GM13977 (cell line): ENCODE results near the gene GNB1.
"Not testable (repeated sequence)": the region's sequence is repeated elsewhere in the genome, so short reads cannot be mapped to it uniquely, and the experiment has no call there.

Source experiments
- DNase-seq: peaks from one replicate; pipeline ENCODE4 v3.0.0; 2012; ENCODE audit warnings: low spot score
- in situ Hi-C: fragments of 300-500 bp; cut with MboI; formaldehyde crosslinking; loops from one replicate; pipeline ENCODE4 v1.12.0; 2022; ENCODE audit warnings: low sequenced_read_pairs, low pct_unique_long_range_greater_than_20kb, mixed read lengths, inconsistent platforms; ENCODE audit not compliant: unreplicated experiment
- TF ChIP-seq, protein P1 (sequence below): IDR thresholded peaks from 2 replicates; pipeline ENCODE4 v1.5.1; 2012; ENCODE audit warnings: mild to moderate bottlenecking, control low read depth; ENCODE audit not compliant: insufficient read depth; ENCODE audit errors: extremely low read depth, missing control alignments

The GNB1 gene

DNA sequence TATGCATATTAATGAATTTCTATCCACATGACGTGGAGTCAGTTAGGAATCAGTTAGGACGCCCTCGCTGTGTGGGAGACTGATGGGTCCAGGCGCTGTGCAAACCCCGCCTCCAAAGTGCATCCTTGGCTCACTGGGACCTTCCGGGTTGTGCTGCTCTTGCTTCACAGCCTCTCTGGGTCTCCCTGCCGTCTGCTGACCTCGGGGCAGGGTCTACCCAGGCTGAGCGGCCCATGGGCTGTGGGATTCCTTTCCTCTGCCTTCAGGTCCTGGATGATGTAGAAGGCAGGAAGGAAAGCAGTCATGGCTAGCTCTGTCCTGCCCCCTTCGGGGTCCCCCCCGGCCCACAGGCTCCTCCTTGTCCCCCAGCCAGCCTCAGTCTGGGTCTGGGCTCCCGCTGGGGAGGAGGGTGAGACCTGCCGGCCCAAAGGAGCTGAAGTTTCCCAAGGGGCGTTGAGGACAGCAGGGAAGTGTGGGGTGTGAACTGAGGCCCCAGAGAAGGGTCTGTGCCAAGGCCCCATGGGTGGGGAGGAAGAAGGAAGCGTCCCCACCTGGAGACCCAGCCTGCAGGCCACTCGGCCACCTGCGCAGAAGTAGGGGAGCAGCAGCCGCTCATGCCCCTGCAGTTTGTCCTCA lies 142.1 kb downstream of the GNB1 start:
- DNase-seq: peak; percentile 12
- in situ Hi-C loops: no loop called here
- TF ChIP-seq, protein P1, sequence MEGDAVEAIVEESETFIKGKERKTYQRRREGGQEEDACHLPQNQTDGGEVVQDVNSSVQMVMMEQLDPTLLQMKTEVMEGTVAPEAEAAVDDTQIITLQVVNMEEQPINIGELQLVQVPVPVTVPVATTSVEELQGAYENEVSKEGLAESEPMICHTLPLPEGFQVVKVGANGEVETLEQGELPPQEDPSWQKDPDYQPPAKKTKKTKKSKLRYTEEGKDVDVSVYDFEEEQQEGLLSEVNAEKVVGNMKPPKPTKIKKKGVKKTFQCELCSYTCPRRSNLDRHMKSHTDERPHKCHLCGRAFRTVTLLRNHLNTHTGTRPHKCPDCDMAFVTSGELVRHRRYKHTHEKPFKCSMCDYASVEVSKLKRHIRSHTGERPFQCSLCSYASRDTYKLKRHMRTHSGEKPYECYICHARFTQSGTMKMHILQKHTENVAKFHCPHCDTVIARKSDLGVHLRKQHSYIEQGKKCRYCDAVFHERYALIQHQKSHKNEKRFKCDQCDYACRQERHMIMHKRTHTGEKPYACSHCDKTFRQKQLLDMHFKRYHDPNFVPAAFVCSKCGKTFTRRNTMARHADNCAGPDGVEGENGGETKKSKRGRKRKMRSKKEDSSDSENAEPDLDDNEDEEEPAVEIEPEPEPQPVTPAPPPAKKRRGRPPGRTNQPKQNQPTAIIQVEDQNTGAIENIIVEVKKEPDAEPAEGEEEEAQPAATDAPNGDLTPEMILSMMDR: no peak

DNA sequence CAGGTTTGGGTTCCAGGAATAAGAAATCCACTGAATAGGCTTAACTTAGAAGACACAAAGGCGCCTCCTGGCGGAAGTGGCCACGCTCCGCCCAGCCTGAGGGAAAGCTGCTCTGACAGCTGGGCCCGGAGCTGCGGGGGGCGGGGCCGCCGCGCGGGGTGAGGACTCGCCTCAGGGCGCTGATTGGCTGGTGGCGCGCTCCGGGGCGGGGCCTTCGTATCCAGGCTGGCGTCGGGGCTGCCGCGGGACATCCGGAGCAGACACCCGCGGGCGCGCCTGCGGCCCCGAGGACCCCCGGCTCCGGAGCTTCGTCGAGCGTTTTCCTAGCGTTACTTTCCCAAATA lies 144.3 kb downstream of the GNB1 start:
- DNase-seq, in situ Hi-C loops: not testable (repeated sequence)

DNA sequence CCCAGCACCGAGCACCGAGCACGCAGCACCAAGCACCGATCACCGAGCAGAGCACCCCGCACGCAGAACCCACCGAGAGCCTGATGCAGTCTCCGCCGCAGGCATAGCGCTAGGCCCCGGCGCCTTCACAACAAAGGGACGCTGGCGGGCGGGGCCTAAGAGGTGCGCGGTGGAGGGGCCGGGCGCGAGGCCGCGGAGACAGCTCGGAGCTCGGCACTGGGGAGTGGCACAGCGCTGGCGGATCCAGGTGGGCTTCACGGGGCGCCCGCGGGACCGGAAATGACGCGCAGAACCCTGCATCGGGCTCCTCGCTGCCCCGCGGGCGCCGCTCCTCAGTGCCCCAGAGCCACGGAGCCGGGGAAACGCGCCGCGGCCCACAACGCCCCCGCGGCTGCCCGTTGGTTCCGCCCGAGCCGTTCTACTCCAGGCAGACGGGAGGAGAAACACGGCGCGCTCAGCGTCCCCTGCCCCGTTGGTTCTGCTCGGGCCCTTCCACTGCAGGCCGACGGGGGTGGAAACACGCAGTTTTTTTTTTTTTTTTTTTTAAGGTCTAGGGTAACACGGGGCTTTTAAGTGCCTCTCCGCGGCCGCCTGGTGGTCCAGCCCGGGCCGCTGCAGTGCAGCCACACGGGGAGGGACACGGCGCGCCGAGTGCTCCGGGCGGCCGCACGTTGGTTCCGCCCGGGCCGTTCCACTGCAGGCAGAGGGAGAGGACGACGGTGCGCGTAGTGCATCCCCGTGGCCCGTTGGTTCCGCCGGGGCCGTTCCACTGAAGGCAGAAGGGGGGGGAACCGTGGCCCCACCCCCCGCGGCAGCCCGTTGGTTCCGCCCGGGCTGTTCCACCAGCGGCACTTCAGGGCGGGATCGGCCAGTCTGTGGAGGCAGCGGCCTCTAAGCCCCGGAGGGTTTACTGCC lies 145.0 kb downstream of the GNB1 start:
- in situ Hi-C loops, DNase-seq: not testable (repeated sequence)

DNA sequence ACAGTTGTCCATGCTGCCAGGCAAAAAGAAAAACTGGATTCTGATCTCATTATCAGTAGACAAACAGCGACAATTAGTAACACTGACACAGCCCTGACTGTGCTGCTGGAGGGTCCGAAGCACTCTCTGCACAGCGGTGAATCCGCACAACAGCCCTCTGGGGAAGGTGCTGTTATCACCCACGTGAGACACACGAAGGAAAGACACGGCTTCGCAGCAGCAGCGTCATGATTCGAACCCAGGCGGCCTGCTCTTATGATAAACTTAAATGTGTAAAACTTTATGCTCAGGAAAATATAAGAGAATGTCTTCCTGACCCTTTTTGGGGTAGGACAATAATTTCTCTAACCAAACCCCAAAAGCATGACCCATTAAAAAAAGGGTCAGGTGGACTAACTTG lies 148.4 kb downstream of the GNB1 start:
- in situ Hi-C loops: not testable (repeated sequence)

DNA sequence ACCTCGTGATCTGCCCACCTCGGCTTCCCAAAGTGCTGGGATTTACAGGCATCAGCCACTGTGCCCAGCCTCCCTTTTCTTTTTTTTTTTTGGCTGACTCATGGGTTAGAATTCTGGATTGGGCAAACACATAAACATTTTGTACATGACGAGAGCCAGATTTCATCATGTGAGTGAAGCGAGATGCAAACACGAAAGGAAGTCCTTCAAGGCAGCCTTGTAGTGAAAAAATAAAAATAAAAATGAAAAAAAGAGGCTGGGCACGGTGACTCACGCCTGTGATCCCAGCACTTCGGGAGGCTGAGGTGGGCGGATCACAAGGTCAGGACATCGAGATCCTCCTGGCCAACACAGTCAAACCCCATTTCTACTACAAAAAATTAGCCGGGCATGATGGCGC lies 149.9 kb downstream of the GNB1 start:
- in situ Hi-C loops, DNase-seq: not testable (repeated sequence)

More for the DNA sequence above, 148.4 kb downstream of the GNB1 start:
- DNase-seq: not testable (repeated sequence)

DNA sequence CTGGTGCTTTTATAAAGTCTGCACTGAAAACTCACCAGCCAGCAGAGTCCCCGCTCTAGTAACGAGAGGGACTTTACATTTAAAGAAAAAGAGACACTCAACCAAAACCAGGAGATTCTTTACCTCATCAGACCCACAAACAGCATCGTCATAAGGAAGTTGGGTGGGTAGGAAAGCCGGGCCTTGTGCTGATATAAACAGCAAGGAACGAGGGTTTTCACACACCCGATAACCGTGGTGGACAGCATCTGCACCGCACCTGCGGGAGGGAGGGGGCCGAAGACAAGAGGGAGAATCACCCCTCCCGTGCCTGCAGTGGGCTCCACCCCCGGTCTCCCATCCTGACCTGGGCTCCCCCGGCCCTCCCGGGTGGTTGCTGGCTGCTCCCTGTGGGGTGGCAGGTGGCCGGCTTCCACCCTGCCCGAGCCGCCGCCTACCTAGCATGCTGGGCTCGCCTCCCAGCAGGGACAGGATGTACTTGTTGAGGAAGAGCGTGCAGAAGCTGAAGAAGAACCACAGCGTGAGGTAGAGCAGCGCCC lies 152.0 kb downstream of the GNB1 start:
- DNase-seq, in situ Hi-C loops: not testable (repeated sequence)

DNA sequence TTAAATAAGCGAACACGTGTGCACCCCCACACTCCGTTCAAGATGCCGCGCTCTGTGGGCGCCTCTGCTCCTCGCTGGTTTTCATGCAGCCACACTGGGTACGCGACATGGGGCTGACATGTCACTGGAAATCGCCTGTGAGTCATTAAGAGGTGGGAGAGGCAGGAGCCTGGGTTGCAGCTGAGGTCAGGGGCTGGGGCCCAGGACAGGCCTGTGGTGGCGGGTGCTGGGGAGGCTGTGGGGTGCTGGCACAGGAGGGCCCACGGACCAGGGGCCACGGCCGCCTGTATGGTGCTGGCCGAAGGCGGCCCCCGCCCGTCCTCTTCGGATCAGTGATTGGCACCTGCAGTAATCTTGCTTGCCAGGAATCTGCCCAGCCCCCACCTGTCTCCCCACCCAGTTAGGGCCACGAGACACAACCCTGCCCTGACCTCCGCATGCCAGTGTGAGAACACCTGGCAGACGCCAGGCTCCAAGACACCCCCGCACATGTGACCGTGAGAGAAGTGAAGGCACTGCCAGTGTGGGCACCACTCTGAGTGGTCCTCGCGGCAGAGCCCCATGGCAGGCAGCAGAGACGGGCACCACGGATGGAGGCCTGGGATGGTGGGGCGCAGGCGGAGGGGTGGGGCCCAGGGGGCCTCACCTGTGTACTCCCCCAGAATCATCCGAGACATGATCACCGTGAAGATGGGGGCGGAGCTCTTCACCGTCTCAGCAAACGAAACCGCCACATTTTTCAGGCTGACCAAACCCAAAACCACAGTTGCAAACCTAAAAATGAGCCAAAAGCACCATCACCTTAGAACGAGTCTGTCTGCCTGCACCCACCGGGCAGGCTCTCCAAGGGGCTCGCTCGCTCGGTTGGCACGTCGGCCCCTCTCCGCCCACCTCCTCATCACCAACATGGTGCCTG lies 153.0 kb downstream of the GNB1 start:
- in situ Hi-C loops, DNase-seq: not testable (repeated sequence)
